A549 (cell line): Measurements from ENCODE around the gene MYH11. TPM values are rescaled to one million over a fixed set of nuclear protein-coding genes. Genes with fewer than 3 reads are reported as not detected.

ENCODE experiments used
- ATAC-seq, 2 experiments: fragments of 200-7000 bp in 1 of 2; fragments of >200 bp in 1 of 2; cut with Nextera tagmentation in 1 of 2; cut with Tn5 transposase in 1 of 2; 3 replicates each; pipeline versions ENCODE4 v1.8.0 to v1.9.1; 2018 to 2020; ENCODE audit warnings: mild to moderate bottlenecking in 1 of 2, moderate library complexity in 1 of 2
- CTCF ChIA-PET: fragments of 300-600 bp; sonication (Branson Sonifier 250); formaldehyde crosslinking; extraction: SDS; loops from one replicate; lab custom pipeline; 2021; ENCODE audit warnings: antibody characterized with exemption, inconsistent platforms; lab: Yijun Ruan, JAX
- POLR2A ChIA-PET: fragments of 350-600 bp; formaldehyde crosslinking; extraction: SDS; loops from one replicate; lab custom pipeline; 2021; ENCODE audit warnings: antibody characterized with exemption, inconsistent platforms; lab: Yijun Ruan, JAX
- DNase-seq, 2 experiments: peaks; one replicate each; pipeline versions ENCODE4 v3.0.0 to v3.0.0-alpha.2; 2011 to 2016; ENCODE audit warnings: low read depth in 1 of 2, low spot score in 1 of 2
- FAIRE-seq: peaks from 2 replicates; lab custom pipeline; 2011; peaks lifted over from hg19 to GRCh38; lab: Jason Lieb, UNC
- H3K27ac ChIP-seq, 2 experiments: fragments of >200 bp; sonication (Bioruptor Twin); formaldehyde crosslinking; 3 replicates each; pipeline ENCODE4 v1.5.1; 2016 to 2017
- H3K4me1 ChIP-seq: fragments of >200 bp; sonication (Bioruptor Twin); formaldehyde crosslinking; 3 replicates; pipeline ENCODE4 v1.6.1; 2016
- H3K4me2 ChIP-seq: fragments of >200 bp; sonication (Bioruptor Twin); formaldehyde crosslinking; 3 replicates; pipeline ENCODE4 v1.6.1; 2016
- H3K4me3 ChIP-seq: fragments of >200 bp; sonication (Bioruptor Twin); formaldehyde crosslinking; 3 replicates; pipeline ENCODE4 v1.5.1; 2016
- H3K9me3 ChIP-seq: fragments of >200 bp; sonication (Bioruptor Twin); formaldehyde crosslinking; 3 replicates; pipeline ENCODE4 v1.6.1; 2016
- BHLHE40 ChIP-seq: IDR thresholded peaks from 2 replicates; pipeline ENCODE4 v1.6.1; 2012; ENCODE audit warnings: low read depth, low read length, inconsistent platforms
- CHD2 ChIP-seq: fragments of 150-350 bp; IDR thresholded peaks from 2 replicates; pipeline ENCODE4 v1.6.1; 2014; ENCODE audit warnings: low read length; ENCODE audit not compliant: partially characterized antibody
- CHD4 ChIP-seq: fragments of 200-600 bp; sonication (generic); IDR thresholded peaks from 2 replicates; pipeline ENCODE4 v1.6.1; 2016; ENCODE audit warnings: antibody characterized with exemption, mild to moderate bottlenecking, borderline replicate concordance
- EP300 ChIP-seq, 2 experiments: fragments of >200 bp; sonication (Bioruptor Twin); formaldehyde crosslinking; IDR thresholded peaks; 2 replicates in 1 of 2; 3 replicates in 1 of 2; pipeline ENCODE4 v1.6.1; 2016 to 2017
- ESRRA ChIP-seq: fragments of 150-350 bp; IDR thresholded peaks from 2 replicates; pipeline ENCODE4 v1.6.1; 2014; ENCODE audit warnings: mild to moderate bottlenecking, low read length, borderline replicate concordance
- FOSL2 ChIP-seq, 2 experiments: fragments of 450-650 bp in 1 of 2; fragments of >200 bp in 1 of 2; sonication (Bioruptor Twin) in 1 of 2; formaldehyde crosslinking; IDR thresholded peaks; 2 replicates each; pipeline versions ENCODE4 v1.5.0 to v1.6.1; 2016 to 2020; ENCODE audit warnings: mild to moderate bottlenecking in 1 of 2, moderate library complexity in 1 of 2
- HOXA7 ChIP-seq: fragments of 250-450 bp; sonication (Bioruptor Pico); IDR thresholded peaks from 2 replicates; pipeline ENCODE4 v1.5.0; 2020; ENCODE audit warnings: mild to moderate bottlenecking, moderate library complexity
- HOXB13 ChIP-seq: fragments of 250-450 bp; sonication (Bioruptor Pico); IDR thresholded peaks from 2 replicates; pipeline ENCODE4 v1.5.0; 2020; ENCODE audit warnings: low read depth, mild to moderate bottlenecking, moderate library complexity
- HOXB5 ChIP-seq: fragments of 250-450 bp; sonication (Bioruptor Pico); IDR thresholded peaks from 2 replicates; pipeline ENCODE4 v1.5.0; 2020; ENCODE audit warnings: mild to moderate bottlenecking, moderate library complexity
- KDM5A ChIP-seq: fragments of 200-600 bp; sonication (generic); IDR thresholded peaks from 2 replicates; pipeline ENCODE4 v1.6.1; 2016; ENCODE audit warnings: antibody characterized with exemption, mild to moderate bottlenecking
- MAFK ChIP-seq: fragments of 450-650 bp; IDR thresholded peaks from 2 replicates; pipeline ENCODE4 v1.6.1; 2014; ENCODE audit not compliant: partially characterized antibody
- MAZ ChIP-seq: fragments of 150-350 bp; IDR thresholded peaks from 2 replicates; pipeline ENCODE4 v1.6.1; 2014; ENCODE audit warnings: antibody characterized with exemption, low read depth, low read length, borderline replicate concordance
- NR3C1 ChIP-seq: fragments of >200 bp; sonication (Bioruptor Twin); formaldehyde crosslinking; IDR thresholded peaks from 3 replicates; pipeline ENCODE4 v1.6.1; 2017
- POLR2A ChIP-seq: IDR thresholded peaks from 2 replicates; pipeline ENCODE4 v1.6.1; 2012; ENCODE audit warnings: mild to moderate bottlenecking, low read length
- POLR2AphosphoS2 ChIP-seq: conservative IDR thresholded peaks from 2 replicates; pipeline ENCODE4 v1.6.1; 2012; ENCODE audit warnings: low read length, improper control_type of control experiment, inconsistent platforms
- RAD21 ChIP-seq, 2 experiments: fragments of >200 bp in 1 of 2; sonication (Bioruptor Twin) in 1 of 2; formaldehyde crosslinking in 1 of 2; IDR thresholded peaks in 1 of 2; conservative IDR thresholded peaks in 1 of 2; 2 replicates in 1 of 2; 3 replicates in 1 of 2; pipeline ENCODE4 v1.6.1; 2012 to 2018; ENCODE audit warnings: inconsistent platforms in 1 of 2
- RARB ChIP-seq: fragments of 250-450 bp; sonication (Bioruptor Pico); IDR thresholded peaks from 2 replicates; pipeline ENCODE4 v1.8.0; 2021; ENCODE audit warnings: mild to moderate bottlenecking, moderate library complexity
- SMC3 ChIP-seq: fragments of >200 bp; sonication (Bioruptor Twin); formaldehyde crosslinking; IDR thresholded peaks from 3 replicates; pipeline ENCODE4 v1.6.1; 2018; ENCODE audit warnings: inconsistent platforms
- TP53 ChIP-seq: fragments of 250-450 bp; sonication (Bioruptor Pico); IDR thresholded peaks from 2 replicates; pipeline ENCODE4 v1.5.0; 2021; ENCODE audit warnings: mild to moderate bottlenecking, moderate library complexity
- ZNF302 ChIP-seq: fragments of 250-450 bp; sonication (Bioruptor Pico); IDR thresholded peaks from 2 replicates; pipeline ENCODE4 v1.9.0; 2021; ENCODE audit warnings: inconsistent platforms, mild to moderate bottlenecking, moderate library complexity
- WGBS: methylation state at CpG from one replicate; pipeline ENCODE4 v1.1.6; 2017; ENCODE audit errors: missing lambda C conversion rate; 5-methylcytosine and 5-hydroxymethylcytosine counted together
- polyA plus RNA-seq, 4 experiments: library from polyadenylated mRNA; depleted of rRNA in 3 of 4; stranded (reverse); fragments of >200 nt; fragmentation: RNase III in 1 of 4; extraction: RNeasy Plus Mini Kit Qiagen cat#74134 plus additional on column Dnase treatment in 1 of 4; gene quantifications; 2 replicates in 3 of 4; 3 replicates in 1 of 4; pipeline ENCODE4 v1.2.3, GENCODE V29; 2011 to 2017
- TF ChIP-seq, protein P1 (sequence below): fragments of >200 bp; sonication (Bioruptor Twin); formaldehyde crosslinking; IDR thresholded peaks from 3 replicates; pipeline ENCODE4 v1.6.1; 2016
- TF ChIP-seq, protein P2 (sequence below): fragments of 200-600 bp; sonication (generic); IDR thresholded peaks from 2 replicates; pipeline ENCODE4 v1.6.1; 2016; ENCODE audit warnings: antibody characterized with exemption, mild to moderate bottlenecking, moderate library complexity
- TF ChIP-seq, protein P3 (sequence below): fragments of >200 bp; sonication (Bioruptor Twin); formaldehyde crosslinking; IDR thresholded peaks from 3 replicates; pipeline ENCODE4 v1.5.1; 2016
- TF ChIP-seq, protein P4 (sequence below): fragments of 150-350 bp; IDR thresholded peaks from 2 replicates; pipeline ENCODE4 v1.6.1; 2014; ENCODE audit warnings: low read depth, mild to moderate bottlenecking, low read length
- TF ChIP-seq, protein P5 (sequence below): IDR thresholded peaks from 2 replicates; pipeline ENCODE4 v1.6.1; 2012

MYH11 gene
- polyA plus RNA-seq, 2 of the 4 experiments (the other 2 are of a cell fraction), result 0.03 to 0.09 TPM

DNA sequence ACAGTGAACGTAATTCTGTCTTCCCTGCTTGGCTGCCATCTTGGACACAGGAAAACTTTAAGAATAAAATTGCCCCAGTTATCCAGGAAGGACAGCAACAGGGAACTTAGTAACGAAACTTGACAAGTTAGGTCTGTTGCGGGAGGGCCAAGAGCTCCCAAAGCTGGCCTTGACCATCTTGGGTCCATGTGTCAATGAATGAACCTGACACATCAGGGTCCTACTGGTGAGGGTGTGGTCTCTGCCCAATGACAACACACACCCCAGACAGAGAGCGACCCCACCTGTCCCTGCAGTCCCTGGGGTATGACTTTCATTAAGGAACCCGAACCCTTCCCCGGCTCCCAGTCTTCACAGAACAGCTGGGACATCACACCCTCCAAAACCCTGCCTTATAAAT, 110.5 kb downstream of the MYH11 start (continued):
- TF ChIP-seq RAD21 (conservative IDR thresholded peaks at IDR 0.05 in 1 of 2, IDR thresholded peaks at IDR 0.05 in 1 of 2), result no peak
- no peak for TF ChIP-seq MAZ
- no peak for TF ChIP-seq MAFK

DNA sequence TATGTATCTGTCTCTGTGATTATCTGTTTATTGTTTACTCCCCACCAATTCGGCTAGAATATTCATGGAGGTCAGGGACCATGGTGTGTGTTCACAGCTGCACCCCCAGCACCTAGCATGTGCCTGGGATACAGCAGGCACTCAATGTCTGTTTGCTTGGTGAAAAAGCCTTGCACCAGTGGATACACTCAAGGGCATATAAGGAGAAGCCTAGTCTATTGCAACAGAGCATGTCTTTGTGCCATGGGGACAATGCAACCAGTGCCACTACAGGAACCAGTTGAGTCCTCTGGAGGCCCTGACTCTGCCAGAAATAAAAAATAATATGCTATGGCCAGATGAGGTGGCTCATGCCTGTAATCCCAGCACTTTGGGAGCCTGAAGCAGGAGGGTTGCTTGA, 113.2 kb downstream of the MYH11 start:
- no peak overlapping the region for H3K27ac ChIP-seq
- DNase-seq (no peak), ATAC-seq (no peak), FAIRE-seq (no peak)
- ChIA-PET POLR2A (no interaction called here), CTCF (interaction anchor here (1.3 kb wide), 1 partner anchor 12 kb away, joined by 4 read pairs; no protein-coding TSS in a partner anchor)
- no peaks in the 10 kb centered on the region for H3K4me1 ChIP-seq
- H3K4me3 ChIP-seq, result no peak overlapping the region
- H3K9me3 ChIP-seq, result no peaks in the 10 kb centered on the region
- TF ChIP-seq, protein P1, sequence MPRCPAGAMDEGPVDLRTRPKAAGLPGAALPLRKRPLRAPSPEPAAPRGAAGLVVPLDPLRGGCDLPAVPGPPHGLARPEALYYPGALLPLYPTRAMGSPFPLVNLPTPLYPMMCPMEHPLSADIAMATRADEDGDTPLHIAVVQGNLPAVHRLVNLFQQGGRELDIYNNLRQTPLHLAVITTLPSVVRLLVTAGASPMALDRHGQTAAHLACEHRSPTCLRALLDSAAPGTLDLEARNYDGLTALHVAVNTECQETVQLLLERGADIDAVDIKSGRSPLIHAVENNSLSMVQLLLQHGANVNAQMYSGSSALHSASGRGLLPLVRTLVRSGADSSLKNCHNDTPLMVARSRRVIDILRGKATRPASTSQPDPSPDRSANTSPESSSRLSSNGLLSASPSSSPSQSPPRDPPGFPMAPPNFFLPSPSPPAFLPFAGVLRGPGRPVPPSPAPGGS, result no peak
- TF ChIP-seq CHD2 (no peak), EP300 (IDR thresholded peaks at IDR 0.05) (no peak), FOSL2 (IDR thresholded peaks at IDR 0.05) (no peak), FOSL2 (CRISPR knock-in tag; IDR thresholded peaks at IDR 0.05) (no peak), POLR2AphosphoS2 (no peak), HOXB13 (CRISPR knock-in tag) (no peak), NR3C1 (no peak), ESRRA (no peak)
- H3K4me2 ChIP-seq, result no peak overlapping the region
- WGBS, result 46% methylated on average over 1 of the region's 1 CpG

DNA sequence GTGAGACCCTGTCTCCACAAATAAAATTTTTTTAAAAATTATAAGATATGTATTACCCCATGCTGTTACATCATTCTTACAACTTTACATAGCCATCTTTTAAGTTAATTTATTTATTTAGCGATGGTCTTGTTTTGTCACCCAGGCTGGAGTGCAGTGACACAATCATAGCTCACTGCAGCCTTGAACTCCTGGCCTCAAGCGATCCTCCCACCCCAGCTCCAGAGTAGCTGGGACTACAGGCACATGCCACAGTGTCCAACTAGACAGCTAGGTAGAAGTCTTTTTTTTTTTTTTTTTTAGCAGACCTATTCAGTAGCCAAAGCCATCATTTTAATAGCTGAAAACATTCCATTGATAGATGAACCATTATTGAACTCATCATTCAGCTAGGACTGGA, 114.1 kb downstream of the MYH11 start:
- H3K4me3 ChIP-seq, result no peak overlapping the region
- no peak overlapping the region for H3K27ac ChIP-seq
- ChIA-PET CTCF (interaction anchor here (1.3 kb wide), 1 partner anchor 13 kb away, joined by 4 read pairs; no protein-coding TSS in a partner anchor), POLR2A (no interaction called here)
- no peak for TF ChIP-seq TP53
- TF ChIP-seq, protein P2, sequence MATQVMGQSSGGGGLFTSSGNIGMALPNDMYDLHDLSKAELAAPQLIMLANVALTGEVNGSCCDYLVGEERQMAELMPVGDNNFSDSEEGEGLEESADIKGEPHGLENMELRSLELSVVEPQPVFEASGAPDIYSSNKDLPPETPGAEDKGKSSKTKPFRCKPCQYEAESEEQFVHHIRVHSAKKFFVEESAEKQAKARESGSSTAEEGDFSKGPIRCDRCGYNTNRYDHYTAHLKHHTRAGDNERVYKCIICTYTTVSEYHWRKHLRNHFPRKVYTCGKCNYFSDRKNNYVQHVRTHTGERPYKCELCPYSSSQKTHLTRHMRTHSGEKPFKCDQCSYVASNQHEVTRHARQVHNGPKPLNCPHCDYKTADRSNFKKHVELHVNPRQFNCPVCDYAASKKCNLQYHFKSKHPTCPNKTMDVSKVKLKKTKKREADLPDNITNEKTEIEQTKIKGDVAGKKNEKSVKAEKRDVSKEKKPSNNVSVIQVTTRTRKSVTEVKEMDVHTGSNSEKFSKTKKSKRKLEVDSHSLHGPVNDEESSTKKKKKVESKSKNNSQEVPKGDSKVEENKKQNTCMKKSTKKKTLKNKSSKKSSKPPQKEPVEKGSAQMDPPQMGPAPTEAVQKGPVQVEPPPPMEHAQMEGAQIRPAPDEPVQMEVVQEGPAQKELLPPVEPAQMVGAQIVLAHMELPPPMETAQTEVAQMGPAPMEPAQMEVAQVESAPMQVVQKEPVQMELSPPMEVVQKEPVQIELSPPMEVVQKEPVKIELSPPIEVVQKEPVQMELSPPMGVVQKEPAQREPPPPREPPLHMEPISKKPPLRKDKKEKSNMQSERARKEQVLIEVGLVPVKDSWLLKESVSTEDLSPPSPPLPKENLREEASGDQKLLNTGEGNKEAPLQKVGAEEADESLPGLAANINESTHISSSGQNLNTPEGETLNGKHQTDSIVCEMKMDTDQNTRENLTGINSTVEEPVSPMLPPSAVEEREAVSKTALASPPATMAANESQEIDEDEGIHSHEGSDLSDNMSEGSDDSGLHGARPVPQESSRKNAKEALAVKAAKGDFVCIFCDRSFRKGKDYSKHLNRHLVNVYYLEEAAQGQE, result no peak
- no peak for TF ChIP-seq KDM5A
- TF ChIP-seq, protein P3, sequence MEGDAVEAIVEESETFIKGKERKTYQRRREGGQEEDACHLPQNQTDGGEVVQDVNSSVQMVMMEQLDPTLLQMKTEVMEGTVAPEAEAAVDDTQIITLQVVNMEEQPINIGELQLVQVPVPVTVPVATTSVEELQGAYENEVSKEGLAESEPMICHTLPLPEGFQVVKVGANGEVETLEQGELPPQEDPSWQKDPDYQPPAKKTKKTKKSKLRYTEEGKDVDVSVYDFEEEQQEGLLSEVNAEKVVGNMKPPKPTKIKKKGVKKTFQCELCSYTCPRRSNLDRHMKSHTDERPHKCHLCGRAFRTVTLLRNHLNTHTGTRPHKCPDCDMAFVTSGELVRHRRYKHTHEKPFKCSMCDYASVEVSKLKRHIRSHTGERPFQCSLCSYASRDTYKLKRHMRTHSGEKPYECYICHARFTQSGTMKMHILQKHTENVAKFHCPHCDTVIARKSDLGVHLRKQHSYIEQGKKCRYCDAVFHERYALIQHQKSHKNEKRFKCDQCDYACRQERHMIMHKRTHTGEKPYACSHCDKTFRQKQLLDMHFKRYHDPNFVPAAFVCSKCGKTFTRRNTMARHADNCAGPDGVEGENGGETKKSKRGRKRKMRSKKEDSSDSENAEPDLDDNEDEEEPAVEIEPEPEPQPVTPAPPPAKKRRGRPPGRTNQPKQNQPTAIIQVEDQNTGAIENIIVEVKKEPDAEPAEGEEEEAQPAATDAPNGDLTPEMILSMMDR, result no peak
- TF ChIP-seq RARB, result no peak
- TF ChIP-seq HOXB13 (CRISPR knock-in tag), result no peak
- TF ChIP-seq, protein P4, sequence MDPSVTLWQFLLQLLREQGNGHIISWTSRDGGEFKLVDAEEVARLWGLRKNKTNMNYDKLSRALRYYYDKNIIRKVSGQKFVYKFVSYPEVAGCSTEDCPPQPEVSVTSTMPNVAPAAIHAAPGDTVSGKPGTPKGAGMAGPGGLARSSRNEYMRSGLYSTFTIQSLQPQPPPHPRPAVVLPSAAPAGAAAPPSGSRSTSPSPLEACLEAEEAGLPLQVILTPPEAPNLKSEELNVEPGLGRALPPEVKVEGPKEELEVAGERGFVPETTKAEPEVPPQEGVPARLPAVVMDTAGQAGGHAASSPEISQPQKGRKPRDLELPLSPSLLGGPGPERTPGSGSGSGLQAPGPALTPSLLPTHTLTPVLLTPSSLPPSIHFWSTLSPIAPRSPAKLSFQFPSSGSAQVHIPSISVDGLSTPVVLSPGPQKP, result no peak
- no peak for TF ChIP-seq CHD4
- no peak for TF ChIP-seq HOXB5 (CRISPR knock-in tag)
- no peak for TF ChIP-seq POLR2A
- no peak for TF ChIP-seq SMC3
- no peak for TF ChIP-seq NR3C1
- TF ChIP-seq, protein P1, result no peak
- TF ChIP-seq, protein P5, sequence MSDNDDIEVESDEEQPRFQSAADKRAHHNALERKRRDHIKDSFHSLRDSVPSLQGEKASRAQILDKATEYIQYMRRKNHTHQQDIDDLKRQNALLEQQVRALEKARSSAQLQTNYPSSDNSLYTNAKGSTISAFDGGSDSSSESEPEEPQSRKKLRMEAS, result no peak
- TF ChIP-seq BHLHE40, result no peak
- TF ChIP-seq HOXA7 (CRISPR knock-in tag), result no peak
- TF ChIP-seq ZNF302 (CRISPR knock-in tag), result no peak
- no peak for TF ChIP-seq CHD2
- TF ChIP-seq ESRRA, result no peak
- no peak for ATAC-seq
- no peaks in the 10 kb centered on the region for H3K4me1 ChIP-seq
- no peaks in the 10 kb centered on the region for H3K9me3 ChIP-seq
- no peak overlapping the region for H3K4me2 ChIP-seq
- 61% methylated on average over 2 of the region's 2 CpGs for WGBS
- FAIRE-seq, result no peak
- DNase-seq, result no peak
